HG03354 (cell line): Measurements from ENCODE around the gene CECR2.

Experiments
- ATAC-seq: cut with Tn5 transposase; IDR thresholded peaks from one replicate; pipeline ENCODE4 v1.9.1; 2021; ENCODE audit warnings: mild to moderate bottlenecking; ENCODE audit not compliant: unreplicated experiment, poor library complexity, severe bottlenecking

The CECR2 gene

DNA sequence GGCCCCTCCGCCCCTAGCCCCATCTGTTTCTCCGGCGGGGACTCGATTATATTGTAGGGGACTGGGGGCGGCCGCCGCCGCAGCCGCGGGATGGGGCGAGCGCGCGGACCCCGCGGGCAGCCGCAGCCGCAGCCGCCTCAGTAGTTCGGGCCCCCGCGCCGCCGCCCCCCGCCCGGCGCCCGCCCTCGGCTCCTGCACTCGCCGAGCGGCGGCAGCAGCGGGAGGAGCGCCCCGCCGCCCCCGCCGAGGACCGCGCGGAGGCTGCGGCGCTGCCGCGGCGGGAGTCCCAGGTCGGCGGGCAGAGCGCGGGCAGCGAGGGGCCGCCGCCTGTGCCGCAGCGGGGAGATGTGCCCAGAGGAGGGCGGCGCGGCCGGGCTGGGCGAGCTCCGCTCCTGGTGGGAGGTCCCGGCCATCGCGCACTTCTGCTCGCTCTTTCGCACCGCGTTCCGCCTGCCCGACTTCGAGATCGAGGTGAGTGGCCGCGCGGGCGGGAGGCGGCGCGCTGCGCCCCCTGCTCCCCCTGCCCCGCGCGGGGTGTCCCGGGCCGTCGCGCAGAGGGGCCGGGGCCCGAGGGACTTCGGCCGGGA lies at the start of gene CECR2:
Gene CECR2, plus strand, starts transcription at position 22 of the 587 bp plus-strand sequence. Its CDS starts 324 bp downstream, at position 346.
- ATAC-seq: peak; percentile 47

- ATAC-seq: no peak
Measured at GRCh38 chr22:17319546-17319945, 49.7 kb upstream of the CECR2 start.

DNA sequence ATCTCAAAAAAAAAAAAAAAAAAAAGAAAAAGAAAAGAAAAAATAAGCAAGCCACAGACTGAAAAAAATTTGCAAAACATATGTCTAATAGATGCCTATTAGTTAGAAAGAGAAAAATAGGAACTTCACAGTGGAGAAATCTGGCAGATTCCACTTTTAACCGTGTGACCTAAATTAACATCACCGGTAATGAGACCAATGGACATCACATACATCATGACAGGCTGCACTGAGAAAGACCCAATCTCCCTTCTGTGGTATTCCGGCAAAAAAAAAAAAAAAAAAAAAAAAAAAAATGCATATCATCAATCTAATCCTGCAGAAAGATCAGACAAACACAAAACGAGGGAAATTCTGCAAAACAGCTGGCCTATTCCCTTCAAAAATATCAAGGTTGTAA lies 46.7 kb upstream of the CECR2 start:
- ATAC-seq: no peak

GRCh38 chr22:17331690-17332089 lies 37.6 kb upstream of the CECR2 start:
- ATAC-seq: no peak

- no peak for ATAC-seq
Measured at GRCh38 chr22:17332109-17332800, 37.0 kb upstream of the CECR2 start.

DNA sequence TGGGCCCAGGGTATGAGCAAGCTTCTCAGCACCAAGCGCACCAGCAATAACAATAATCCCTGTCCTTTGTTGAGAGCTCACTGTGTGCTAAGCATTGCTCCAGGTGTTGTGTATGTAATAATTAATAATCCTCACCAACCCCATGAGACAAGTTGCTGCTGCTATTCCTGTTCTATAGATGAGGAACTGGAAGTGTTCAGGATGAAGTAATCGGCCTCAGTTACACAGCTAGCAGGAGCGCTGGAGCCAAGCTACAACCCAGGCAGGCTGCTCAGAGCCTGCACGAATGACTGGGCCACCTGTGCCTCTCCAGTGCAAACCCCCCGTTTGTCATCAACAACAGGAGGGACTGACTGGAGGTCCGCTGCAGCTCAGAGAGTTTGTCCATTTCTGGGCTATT lies 35.2 kb upstream of the CECR2 start:
- ATAC-seq: no peak

- ATAC-seq: no peak
Measured at GRCh38 chr22:17334983-17335382, 34.3 kb upstream of the CECR2 start.

DNA sequence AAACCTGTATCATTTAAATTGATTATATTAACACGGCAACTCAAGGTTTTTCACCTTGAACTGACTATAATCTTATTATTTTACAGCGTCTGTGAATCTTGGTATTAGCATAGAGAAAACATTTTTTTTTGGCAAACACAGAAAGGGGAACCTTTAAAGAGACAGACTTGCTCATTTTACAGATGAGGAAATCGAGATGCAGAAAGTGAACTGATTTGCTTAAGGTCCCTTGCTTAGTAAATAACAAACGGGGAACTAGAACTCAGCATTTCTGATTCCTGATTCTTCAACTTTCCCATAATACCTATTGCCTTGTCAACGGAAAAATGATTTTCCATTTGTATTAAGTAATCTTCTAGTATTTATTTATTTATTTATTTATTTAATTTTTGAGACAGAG lies 33.2 kb upstream of the CECR2 start:
- ATAC-seq: no peak

GRCh38 chr22:17337639-17338038 lies 31.6 kb upstream of the CECR2 start:
- no peak for ATAC-seq

DNA sequence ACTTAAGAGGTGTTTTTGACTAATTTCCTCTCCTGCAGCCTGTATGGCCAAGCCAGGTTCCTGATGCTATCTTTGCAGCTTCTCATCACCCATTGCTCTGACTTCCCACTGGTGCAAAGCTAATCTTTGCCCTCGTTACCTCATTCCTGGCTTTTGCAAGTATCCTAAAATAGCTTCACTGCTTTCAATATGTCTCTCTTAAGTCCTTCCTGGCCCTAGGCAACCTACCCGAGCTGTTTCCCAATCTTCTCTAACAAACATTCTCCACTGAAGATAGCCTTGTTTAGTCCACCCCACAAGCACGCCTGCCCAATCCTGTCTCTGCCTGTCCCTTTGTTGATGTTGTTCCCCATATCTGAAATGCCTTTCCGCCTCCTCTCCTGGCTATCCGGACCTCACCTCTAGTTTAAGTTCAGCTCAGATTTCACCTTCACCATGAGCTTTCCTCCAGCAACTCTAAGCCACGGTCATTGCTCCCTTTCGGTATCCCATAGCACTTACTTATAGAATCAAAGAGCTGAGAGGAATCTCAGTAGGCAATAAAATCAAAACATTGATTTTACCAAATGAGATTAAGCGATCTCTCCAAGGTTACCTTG lies 30.1 kb upstream of the CECR2 start:
- no peak for ATAC-seq

GRCh38 chr22:17342361-17342760 lies 26.9 kb upstream of the CECR2 start:
- ATAC-seq: no peak

- no peak for ATAC-seq
Measured at GRCh38 chr22:17343766-17344165, 25.5 kb upstream of the CECR2 start.

DNA sequence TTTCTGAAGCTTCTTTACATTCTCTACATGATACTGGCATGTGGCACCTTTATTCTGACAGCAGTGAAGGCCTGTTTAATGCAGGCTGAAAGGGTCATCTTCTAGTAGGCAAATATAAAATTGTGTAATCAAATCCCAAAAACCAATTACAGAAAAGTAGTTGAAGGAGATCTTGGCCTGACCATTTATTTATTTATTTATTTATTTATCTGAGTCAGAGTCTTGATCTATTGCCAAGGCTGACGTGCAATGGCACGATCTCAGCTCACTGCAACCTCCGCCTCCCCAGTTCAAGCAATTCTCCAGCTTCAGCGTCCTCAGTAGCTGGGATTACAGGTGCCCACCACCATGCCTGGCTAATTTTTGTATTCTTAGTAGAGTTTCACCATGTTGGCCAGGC lies 22.7 kb upstream of the CECR2 start:
- no peak for ATAC-seq

GRCh38 chr22:17347724-17348123 lies 21.5 kb upstream of the CECR2 start:
- ATAC-seq: no peak

DNA sequence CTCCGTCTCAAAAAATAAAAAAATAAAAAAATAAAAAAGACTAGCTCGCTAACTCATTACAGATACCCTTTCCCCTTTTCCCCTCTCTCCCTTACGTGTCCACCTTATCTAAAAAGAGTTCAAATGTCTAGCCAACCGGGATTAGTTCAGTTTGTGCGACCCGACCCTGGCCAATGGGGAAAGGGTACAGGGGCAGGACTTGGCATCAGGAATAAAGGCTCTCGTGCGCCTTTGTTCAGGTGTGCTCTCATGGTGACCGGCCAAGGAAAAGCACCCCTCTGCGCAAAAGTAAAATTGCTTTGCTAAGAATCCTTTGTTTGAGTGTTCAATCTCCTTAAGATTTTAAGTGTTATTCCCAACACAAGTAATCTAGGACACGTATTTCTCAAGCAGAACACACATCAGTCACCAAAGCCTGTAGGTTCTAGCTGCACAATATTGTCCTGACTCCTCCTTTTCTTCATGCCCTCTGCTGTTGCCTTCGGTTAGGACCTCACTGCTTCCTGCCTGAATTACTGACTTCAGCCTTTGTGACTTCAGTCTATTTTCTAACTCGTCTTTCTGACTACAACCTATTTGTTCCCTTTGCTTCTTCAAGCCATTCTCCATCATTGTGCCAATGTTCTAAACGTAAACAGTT lies 20.7 kb upstream of the CECR2 start:
- no peak for ATAC-seq

DNA sequence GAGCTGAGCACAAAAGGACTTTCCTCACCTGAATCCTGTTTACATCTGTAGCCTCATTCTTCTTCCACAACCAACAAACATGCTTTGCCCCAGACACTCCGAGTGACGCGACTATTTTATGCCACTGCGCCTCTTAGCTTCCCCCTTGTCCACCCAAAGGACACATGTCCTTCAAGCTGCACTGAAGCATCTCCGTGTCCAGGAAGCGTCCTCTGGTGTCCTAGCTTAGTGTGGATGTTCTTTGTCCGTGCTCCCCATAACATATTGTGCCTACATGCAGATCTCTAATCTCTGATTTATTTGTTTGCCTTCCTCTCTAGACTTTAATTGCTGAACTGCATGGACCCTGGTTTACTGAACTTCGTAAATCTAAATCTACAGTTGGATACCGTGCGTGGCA lies 20.1 kb upstream of the CECR2 start:
- ATAC-seq: no peak

GRCh38 chr22:17350292-17350691 lies 19.0 kb upstream of the CECR2 start:
- ATAC-seq: no peak

- no peak for ATAC-seq
Measured at GRCh38 chr22:17352798-17353197, 16.5 kb upstream of the CECR2 start.

DNA sequence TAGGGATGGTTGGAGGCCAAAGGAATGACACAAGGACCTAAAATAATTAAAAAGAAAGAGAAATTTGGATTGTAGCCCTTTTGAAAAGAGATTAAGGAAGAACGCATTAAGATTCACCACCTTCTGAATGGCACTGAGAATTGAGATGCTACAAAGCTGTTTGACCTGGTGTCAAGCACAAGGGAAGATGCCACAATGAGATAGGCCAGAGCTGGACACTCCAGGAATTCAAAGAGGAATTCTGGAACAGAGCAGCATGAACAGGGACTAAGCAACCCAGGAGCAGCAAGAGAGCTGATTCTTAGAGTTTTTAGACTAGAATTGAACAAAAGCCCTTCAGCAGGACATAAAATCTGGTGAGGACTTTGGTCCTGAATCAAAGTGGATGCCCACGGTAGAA lies 11.6 kb upstream of the CECR2 start:
- ATAC-seq: no peak

- ATAC-seq: no peak
Measured at GRCh38 chr22:17358415-17358814, 10.8 kb upstream of the CECR2 start.

DNA sequence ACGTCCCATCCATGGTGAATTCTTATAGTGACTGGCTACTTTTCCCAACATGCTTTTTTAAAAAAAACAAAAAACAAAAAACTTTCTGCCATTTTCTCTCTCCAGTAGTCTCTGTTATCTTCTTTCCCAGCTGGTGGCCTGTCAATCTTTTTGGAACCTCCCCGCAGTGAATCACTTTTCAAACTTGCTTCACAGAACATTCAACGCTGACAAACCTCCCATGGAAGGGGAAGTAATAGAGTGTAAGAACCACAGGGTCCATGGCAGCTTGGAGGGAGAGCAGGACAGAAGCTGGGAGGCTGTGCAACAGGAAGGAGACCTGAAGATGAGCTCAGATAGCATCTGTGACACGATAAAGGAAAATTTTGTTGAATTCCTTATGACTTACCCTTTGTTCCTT lies 9.8 kb upstream of the CECR2 start:
- ATAC-seq: no peak
